OCI-LY1 (cell line): Measurements from ENCODE around the gene USP25.

Experiments used
- H2AFZ ChIP-seq: fragments of 200-600 bp; sonication (generic), shearing (Covaris generic); 2 replicates; pipeline ENCODE4 v1.6.0; 2014; ENCODE audit warnings: antibody characterized with exemption, mild to moderate bottlenecking, low read length
- H3F3A ChIP-seq: fragments of 200-600 bp; sonication (generic), shearing (Covaris generic); 2 replicates; pipeline ENCODE4 v1.6.0; 2014; ENCODE audit warnings: mild to moderate bottlenecking, antibody characterized with exemption, low read length, moderate library complexity; ENCODE audit not compliant: insufficient read depth
- H3K27ac ChIP-seq: fragments of 200-600 bp; sonication (generic); 2 replicates; pipeline ENCODE4 v1.5.1; 2014; ENCODE audit warnings: low read length, mixed run types, mild to moderate bottlenecking, low read depth; ENCODE audit not compliant: poor library complexity, severe bottlenecking
- H3K27me3 ChIP-seq: fragments of 200-600 bp; sonication (generic); 2 replicates; pipeline ENCODE4 v1.6.0; 2014; ENCODE audit warnings: antibody characterized with exemption, mild to moderate bottlenecking, low read length, moderate library complexity; ENCODE audit not compliant: insufficient read depth
- H3K36me3 ChIP-seq: fragments of 200-600 bp; sonication (generic); 2 replicates; pipeline ENCODE4 v1.6.1; 2014; ENCODE audit warnings: mild to moderate bottlenecking, antibody characterized with exemption, low read length, moderate library complexity, mixed read lengths; ENCODE audit not compliant: insufficient read depth
- H3K4me1 ChIP-seq: fragments of 200-600 bp; sonication (generic); 2 replicates; pipeline ENCODE4 v1.5.1; 2014; ENCODE audit warnings: mild to moderate bottlenecking, low read length, moderate library complexity; ENCODE audit not compliant: insufficient read depth, severe bottlenecking
- H3K4me2 ChIP-seq: fragments of 200-600 bp; sonication (generic), shearing (Covaris generic); 2 replicates; pipeline ENCODE4 v1.6.1; 2014; ENCODE audit warnings: low read length
- H3K4me3 ChIP-seq: fragments of 200-600 bp; sonication (generic); 2 replicates; pipeline ENCODE4 v1.5.1; 2014; ENCODE audit warnings: low read length, low read depth, mild to moderate bottlenecking, mixed read lengths; ENCODE audit not compliant: poor library complexity, severe bottlenecking
- H3K79me2 ChIP-seq: fragments of 200-600 bp; shearing (Covaris generic); 2 replicates; pipeline ENCODE4 v1.6.1; 2016; ENCODE audit warnings: mixed run types, low read length, mixed read lengths; ENCODE audit not compliant: insufficient read depth
- H3K9ac ChIP-seq: fragments of 200-600 bp; sonication (generic), shearing (Covaris generic); 2 replicates; pipeline ENCODE4 v1.6.1; 2014; ENCODE audit warnings: mild to moderate bottlenecking, low read length, mixed read lengths
- H3K9me2 ChIP-seq: fragments of 200-600 bp; sonication (generic), shearing (Covaris generic); 2 replicates; pipeline ENCODE4 v1.6.1; 2014; ENCODE audit warnings: low read depth, mild to moderate bottlenecking, low read length, mixed read lengths
- H3K9me3 ChIP-seq: fragments of 200-600 bp; shearing (Covaris generic); 2 replicates; pipeline ENCODE4 v1.6.1; 2014; ENCODE audit warnings: low read length, mixed read lengths
- H4K20me1 ChIP-seq: fragments of 200-600 bp; sonication (generic), shearing (Covaris generic); 2 replicates; pipeline ENCODE4 v1.6.0; 2016; ENCODE audit warnings: mild to moderate bottlenecking, low read length; ENCODE audit not compliant: insufficient read depth
- EZH2 ChIP-seq: fragments of 200-600 bp; sonication (generic), shearing (Covaris generic); IDR thresholded peaks from 2 replicates; pipeline ENCODE4 v1.8.0; 2017; ENCODE audit warnings: borderline replicate concordance, mixed run types, mild to moderate bottlenecking, antibody characterized with exemption, low read length, moderate library complexity, mixed read lengths
- TF ChIP-seq, protein P1 (sequence below): fragments of 200-600 bp; sonication (generic), shearing (Covaris generic); IDR thresholded peaks from 2 replicates; pipeline ENCODE4 v1.5.1; 2017; ENCODE audit warnings: mild to moderate bottlenecking, antibody characterized with exemption, low read length, moderate library complexity, mixed read lengths

USP25 gene

DNA sequence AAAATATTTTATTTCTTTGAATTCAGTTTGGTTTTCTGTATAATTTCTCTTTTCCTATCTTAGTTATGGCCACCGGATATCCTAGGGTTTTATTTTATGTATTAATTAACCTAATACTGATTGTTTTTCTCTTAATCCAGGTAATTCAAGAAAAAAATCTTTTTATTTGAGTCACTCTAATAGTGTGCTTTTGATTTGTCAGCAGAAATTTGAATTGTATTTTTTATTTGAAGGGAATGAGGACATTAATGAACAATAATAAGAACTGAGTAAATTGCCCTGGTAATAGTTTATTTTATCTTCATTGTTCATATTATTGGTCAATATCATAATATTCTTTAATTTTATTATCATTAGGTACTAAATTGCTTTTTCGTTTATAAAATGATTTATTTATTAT lies 120.1 kb downstream of the USP25 start:
- no peaks in the 10 kb centered on the region for H3K9me3 ChIP-seq
- H4K20me1 ChIP-seq = no peaks in the 10 kb centered on the region

DNA sequence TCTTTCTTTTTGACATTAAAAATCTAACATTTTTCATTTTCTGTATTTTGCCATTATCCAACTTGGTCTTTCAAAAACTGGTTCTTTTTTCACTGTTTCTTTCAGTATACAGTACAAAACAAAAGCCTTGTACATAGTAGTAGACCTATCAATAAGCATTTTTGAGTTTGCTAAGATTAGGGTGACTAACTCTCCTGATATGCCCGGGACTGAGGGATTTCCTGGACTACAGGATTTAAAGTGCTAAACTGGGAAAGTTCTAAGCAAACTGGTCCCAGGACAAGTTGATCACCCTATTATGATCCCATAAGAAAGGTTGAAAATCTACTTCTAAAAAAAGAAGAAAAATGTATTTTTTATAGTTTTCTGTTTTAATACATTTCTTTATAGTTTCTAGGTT lies 120.9 kb downstream of the USP25 start:
- Histone ChIP-seq H3K27ac (no peak overlapping the region), H3K4me1 (no peaks in the 10 kb centered on the region), H3F3A (no peaks in the 10 kb centered on the region; the same call in 1 of the 2 replicates), H3K27me3 (no peaks in the 10 kb centered on the region), H3K9me3 (no peaks in the 10 kb centered on the region), H3K36me3 (peaks cover 12% of the 10 kb centered on the region; the same call in 1 of the 2 replicates), H3K9ac (no peak overlapping the region), H3K4me2 (no peak overlapping the region), H3K4me3 (no peak overlapping the region), H3K9me2 (no peaks in the 10 kb centered on the region), H2AFZ (no peak overlapping the region), H3K79me2 (no peaks in the 10 kb centered on the region), H4K20me1 (no peaks in the 10 kb centered on the region)
- TF ChIP-seq, protein P1, sequence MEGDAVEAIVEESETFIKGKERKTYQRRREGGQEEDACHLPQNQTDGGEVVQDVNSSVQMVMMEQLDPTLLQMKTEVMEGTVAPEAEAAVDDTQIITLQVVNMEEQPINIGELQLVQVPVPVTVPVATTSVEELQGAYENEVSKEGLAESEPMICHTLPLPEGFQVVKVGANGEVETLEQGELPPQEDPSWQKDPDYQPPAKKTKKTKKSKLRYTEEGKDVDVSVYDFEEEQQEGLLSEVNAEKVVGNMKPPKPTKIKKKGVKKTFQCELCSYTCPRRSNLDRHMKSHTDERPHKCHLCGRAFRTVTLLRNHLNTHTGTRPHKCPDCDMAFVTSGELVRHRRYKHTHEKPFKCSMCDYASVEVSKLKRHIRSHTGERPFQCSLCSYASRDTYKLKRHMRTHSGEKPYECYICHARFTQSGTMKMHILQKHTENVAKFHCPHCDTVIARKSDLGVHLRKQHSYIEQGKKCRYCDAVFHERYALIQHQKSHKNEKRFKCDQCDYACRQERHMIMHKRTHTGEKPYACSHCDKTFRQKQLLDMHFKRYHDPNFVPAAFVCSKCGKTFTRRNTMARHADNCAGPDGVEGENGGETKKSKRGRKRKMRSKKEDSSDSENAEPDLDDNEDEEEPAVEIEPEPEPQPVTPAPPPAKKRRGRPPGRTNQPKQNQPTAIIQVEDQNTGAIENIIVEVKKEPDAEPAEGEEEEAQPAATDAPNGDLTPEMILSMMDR = no peak
- no peak for TF ChIP-seq EZH2

More for the DNA sequence above, 120.1 kb downstream of the USP25 start:
- no peaks in the 10 kb centered on the region for H3K27me3 ChIP-seq
- no peaks in the 10 kb centered on the region for H3K79me2 ChIP-seq
- H3K36me3 ChIP-seq = peaks cover 8% of the 10 kb centered on the region; the same call in 1 of the 2 replicates
- no peaks in the 10 kb centered on the region; the same call in 1 of the 2 replicates for H3F3A ChIP-seq
- H3K9me2 ChIP-seq = no peaks in the 10 kb centered on the region
- H3K9ac ChIP-seq = no peak overlapping the region
- no peak overlapping the region for H3K4me2 ChIP-seq
- no peak overlapping the region for H3K4me3 ChIP-seq
- H3K4me1 ChIP-seq = no peaks in the 10 kb centered on the region
- TF ChIP-seq EZH2 = no peak
- TF ChIP-seq, protein P1 = no peak
- no peak overlapping the region for H2AFZ ChIP-seq
- H3K27ac ChIP-seq = no peak overlapping the region

DNA sequence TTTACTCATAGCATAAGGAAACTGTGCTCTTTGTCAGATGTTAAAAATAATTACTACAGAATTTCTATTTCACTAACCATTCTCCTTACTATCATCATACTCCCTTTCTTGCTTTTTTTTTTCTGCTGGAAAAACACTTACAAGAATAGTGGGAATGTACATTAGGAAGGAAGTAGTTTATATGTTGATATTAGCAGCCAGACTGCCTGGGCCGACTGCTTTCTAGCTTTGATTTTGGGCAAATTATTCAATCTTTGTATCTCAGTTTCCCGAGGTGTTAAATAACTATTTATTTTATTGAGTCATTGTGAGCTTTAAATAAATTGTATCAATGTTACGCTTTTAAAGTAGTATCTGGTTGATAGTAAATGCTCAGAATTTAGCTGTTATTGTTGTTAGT lies 122.4 kb downstream of the USP25 start:
- Histone ChIP-seq H3K4me1 (no peaks in the 10 kb centered on the region), H3K4me3 (no peak overlapping the region), H3F3A (no peaks in the 10 kb centered on the region), H3K36me3 (peaks cover 15% of the 10 kb centered on the region; the same call in 1 of the 2 replicates), H3K4me2 (no peak overlapping the region), H3K9me3 (no peaks in the 10 kb centered on the region), H2AFZ (no peak overlapping the region), H3K27me3 (no peaks in the 10 kb centered on the region), H3K9ac (no peak overlapping the region), H4K20me1 (no peaks in the 10 kb centered on the region), H3K79me2 (no peaks in the 10 kb centered on the region), H3K9me2 (no peaks in the 10 kb centered on the region), H3K27ac (no peak overlapping the region)
- TF ChIP-seq, protein P1 = no peak
- no peak for TF ChIP-seq EZH2
